Amniotic stem cell (primary cell): ENCODE measurements around the gene SBF1.
"Not testable (repeated sequence)": the region's sequence is repeated elsewhere in the genome, so short reads cannot be mapped to it uniquely, and the experiment has no call there.

ENCODE experiments used
- DNase-seq: peaks from one replicate; lab custom pipeline; 2025; lab: John Stamatoyannopoulos, UW

The SBF1 gene

GRCh38 chr22:50422961-50423815 is 51.6 kb downstream of the SBF1 start:
- no peak for DNase-seq

DNA sequence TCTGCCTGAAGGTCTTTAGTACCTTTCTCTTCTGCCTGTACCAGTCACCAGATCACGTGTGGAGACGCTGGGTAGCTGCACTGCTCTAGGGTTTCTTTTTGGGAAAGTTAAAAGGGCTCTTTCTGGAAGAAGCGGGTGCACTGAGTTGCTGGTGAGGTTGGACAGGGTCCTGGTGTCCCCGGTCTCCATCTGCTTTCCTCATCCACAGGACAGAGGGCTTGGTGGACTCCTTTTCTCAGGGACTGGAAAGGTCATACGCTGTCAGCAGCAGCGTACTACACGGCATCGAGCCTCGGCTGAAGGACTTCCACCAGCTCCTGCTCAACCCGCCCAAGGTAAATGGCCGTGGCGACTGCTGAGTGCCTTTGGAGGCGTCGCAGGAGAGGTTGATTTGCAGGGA is 52.8 kb downstream of the SBF1 start:
- DNase-seq, result no peak

DNA sequence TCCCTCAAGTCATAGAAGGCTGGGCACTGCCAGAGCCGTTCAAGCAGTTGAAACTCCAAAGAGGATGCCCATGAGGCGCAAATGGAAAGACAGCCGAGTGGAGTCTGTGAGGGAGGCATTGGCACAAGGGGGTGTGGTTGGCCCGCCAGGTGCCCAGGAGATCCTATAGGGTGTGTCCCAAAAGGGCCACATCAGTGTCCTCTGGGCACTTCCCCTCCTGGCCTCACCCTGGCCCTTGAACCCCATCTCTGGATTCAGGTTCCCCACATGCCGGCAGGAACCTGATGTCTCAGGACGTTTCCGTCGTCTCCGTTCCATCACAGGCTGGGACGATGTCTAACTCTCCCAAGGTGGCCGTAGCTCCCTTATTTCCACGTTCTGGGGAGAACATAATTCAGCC is 54.3 kb downstream of the SBF1 start:
- DNase-seq, result no peak

DNA sequence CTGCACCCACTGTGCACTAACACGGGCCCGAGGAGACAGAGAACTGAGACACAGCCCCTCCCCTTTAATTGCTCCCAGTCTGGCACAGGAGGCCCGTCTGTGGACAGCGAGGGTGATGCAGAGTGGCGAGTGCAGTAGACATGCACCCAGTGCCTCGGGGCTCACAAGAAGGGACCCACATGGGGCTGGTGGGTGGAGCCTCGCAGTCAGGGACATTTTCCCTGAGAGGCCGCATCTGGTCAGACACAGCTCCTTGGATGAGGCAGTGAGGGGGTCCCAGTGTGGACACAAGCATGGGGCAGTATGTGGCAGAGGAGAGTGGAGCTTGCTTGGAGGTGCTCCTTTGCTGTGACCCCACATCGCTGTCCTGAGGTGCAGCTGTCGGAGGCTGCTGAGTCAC is 54.8 kb downstream of the SBF1 start:
- no peak for DNase-seq

DNA sequence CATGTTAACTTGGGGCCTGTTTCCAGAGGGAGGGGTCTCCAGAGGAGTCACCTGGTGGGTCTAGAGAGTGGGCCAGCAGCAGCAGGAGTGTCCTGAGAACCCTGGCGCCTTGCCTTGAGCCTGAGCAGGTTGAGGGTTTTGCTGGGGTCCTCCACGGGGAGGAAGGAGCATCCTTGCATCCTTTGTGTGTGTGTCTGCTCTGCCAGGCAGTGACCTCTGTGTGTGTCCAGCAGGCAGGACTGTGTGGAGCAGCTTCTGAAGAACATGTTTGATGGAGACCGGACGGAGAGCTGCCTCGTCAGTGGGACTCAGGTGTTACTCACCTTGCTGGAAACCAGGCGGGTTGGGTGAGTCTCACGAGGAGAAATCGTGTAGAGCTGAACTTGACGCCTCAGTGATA is 55.7 kb downstream of the SBF1 start:
- DNase-seq, result no peak

DNA sequence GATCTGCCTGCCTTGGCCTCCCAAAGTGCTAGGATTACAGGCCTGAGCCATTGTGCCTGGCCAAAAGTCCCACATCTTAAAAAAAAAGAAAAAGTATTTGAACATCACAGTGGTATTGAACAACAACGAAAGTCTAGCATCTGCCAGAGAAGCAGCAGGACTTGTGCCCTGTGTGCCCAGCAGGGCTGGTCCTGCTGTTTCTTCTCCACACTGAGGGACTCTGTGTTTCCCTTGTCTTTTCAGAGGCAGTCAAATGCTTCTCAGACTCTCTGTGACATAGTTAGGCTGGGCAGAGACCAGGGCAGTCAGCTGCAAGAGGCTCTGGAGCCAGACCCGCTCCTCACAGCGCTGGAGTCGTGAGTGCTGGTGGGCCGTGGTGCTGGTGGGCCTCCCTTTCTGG is 56.2 kb downstream of the SBF1 start:
- DNase-seq, result no peak

DNA sequence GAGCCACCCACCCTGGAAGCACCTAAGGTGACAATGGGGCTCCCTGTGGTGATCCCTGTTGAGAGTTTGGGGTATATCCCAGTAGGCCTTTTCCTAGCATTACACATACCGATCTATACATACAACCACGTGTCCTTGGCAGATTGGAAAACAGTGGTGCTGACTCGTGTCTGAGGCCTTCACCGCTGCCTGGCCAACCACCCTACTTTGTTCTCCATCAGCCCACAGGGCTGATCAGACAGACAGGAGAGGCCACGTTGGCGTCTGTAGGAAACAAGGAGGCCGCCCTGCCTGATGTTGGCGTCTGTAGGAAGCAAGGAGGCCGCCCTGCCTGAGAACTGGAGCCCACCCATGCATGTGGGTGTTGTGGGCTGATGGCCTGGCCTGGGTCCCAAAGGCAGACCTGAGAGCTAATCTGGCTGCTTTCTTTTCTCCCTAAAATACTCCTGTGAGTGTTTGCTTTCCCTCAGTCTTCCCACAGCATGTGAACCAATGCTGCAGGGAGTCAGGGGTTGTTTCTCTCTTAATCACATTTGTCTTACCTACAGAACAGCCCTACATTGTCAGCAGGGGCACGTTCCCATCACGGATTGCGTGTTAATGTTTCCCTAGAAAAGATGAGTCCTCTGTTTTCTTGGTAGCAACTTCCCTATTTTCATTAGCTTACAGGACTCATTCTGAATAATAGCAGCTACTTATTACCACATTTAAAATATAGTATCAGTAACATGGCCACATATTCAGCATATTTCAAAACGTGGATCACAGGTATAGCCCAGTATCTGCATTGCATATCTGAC is 57.2 kb downstream of the SBF1 start:
- DNase-seq, result no peak

DNA sequence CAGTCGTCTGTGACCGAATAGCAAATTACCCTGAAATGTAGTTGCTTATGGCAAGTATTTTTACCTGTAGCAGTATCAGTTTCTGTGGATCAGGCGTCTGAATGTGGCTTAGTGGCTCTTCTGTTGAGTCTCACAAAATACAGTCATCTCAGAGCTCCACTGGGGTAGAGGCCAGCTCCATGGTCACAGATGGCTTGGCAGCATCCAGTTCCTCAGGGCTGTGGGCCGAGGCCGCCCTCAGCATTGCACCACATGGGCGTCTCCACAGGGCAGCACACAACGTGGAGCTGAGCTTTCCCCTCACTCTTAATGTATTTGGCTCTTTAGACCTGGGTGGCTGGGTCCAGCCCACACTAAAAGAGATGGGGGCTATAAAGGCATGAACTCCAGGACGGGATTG is 57.8 kb downstream of the SBF1 start:
- no peak for DNase-seq

- no peak for DNase-seq
Observed at GRCh38 chr22:50415426-50415825, 59.4 kb downstream of the SBF1 start.

DNA sequence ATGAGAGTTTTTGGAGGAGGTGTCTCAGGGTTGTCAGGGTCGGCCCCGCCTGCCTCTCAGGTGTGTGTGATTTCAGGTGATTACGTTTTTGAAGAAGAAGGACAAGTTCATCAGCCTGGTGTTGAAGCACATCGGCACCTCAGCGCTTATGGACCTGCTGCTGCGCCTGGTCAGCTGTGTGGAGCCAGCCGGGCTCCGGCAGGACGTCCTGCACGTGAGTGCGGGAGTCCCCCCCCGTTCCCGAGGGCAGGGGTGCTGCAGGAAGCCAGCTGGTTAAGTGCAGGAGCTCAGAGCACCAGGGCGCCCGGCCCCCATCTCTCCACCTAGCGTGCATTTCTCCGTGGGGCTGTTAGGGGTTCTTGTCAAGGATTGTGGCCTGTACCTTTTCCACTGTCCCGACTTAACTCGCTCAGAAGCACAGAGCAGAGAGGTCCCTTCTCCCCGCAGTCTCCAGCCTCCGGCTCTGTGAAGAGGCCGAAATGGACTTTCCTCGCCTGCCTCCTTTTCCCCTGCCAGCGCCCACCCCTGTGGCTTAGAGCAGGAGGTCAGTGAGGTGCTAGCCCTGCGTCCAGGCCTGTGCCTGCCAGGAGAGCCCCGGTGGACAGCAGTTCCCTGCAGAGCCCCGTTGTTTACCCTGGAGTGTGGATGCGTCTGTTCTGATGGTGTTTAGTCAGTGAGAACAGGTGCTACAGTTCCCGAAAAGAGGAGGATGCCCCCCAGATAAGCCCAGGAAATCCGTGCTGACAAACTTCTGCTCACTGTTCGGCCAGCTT is 60.2 kb downstream of the SBF1 start:
- DNase-seq, result no peak

- DNase-seq, result not testable (repeated sequence)
Observed at GRCh38 chr22:50408954-50409353, 65.9 kb downstream of the SBF1 start.

DNA sequence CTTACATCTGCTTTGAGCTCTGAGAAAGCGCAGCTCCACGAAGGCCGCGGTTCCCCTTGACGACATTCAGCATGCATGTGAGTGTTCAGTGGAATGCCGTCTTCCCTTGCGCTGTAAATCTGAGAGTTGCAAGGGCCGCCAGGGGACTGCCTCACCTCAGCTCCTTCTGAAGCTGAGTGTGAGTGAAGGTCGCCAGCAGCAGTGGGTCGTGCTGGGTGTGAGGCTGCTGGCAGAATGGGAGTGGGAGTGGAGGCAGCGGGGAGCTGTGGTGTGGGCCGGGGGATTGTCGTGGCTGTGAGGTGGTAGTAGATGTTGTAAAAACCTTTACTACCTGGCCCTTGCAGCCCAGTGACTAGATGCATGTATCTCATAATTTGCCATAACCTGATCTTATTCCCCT is 66.5 kb downstream of the SBF1 start:
- DNase-seq, result no peak

DNA sequence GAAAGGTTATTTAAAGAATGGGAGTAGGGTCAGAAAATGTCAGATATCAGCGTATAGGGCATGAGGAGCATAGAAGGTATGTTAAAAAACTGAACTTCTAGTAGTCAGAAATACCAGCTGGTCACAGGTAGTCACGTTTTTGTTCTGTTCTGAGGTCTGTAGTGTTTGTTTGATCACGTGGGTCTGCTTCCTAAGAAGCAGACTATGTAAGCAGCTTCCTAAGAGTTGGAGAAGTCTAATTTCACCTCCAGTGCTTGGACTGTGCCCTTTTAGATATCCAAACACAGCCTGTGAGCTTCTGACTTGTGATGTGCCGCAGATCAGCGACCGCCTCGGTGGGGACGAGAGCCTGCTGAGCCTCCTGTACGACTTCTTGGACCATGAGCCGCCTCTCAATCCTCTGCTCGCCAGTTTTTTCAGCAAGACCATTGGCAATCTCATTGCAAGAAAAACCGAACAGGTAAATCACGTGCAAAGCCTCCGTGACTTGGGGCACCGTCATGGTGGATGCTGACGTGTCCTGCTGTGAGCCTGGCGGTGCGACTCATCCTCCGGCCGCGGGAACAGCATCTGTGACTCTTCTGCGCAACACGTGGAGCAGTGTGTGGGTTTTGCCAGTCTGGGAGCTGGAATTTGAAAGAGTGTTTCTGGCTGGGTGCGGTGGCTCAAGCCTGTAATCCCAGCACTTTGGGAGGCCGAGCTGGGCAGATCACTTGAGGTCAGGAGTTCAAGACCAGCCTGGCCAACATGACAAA is 68.2 kb downstream of the SBF1 start:
- DNase-seq, result no peak

DNA sequence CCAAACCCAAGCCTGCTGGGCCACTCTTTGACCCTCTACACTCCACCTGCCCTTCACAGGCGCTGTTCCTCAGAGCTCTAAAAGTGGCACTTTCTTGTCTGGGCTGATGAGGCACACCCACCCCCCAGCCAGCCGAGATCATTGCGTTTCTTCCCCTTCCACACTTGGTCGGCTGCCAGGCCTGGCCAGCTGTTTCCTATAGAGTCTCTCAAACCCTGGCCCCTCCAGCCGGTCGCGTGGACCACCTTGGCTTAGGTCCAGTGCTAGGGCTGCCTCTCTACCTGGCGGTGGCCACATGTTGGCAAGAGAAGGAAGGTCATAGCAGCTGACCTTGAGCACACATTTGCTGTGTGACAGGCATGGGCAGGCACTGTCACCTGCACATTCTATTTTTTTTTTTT is 71.1 kb downstream of the SBF1 start:
- DNase-seq, result no peak

DNA sequence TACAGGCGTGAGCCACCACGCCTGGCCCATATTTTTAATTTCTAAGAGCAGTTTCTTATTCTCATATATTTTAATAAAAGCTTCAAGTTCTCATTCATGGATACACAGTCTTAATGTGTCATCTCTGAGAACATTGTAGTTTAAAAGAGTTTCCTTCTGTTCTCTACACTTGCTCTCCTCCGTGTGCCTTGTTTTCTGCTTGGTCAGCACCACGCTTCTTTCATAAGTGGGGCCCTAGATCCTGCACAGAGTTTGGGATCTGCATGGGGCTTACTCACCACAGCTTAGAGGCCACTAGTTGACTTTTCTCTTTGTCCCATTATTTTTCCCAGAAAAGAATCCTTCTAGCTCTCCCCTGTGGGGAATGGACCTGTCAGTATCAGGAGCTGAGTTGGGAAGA is 72.9 kb downstream of the SBF1 start:
- no peak for DNase-seq

DNA sequence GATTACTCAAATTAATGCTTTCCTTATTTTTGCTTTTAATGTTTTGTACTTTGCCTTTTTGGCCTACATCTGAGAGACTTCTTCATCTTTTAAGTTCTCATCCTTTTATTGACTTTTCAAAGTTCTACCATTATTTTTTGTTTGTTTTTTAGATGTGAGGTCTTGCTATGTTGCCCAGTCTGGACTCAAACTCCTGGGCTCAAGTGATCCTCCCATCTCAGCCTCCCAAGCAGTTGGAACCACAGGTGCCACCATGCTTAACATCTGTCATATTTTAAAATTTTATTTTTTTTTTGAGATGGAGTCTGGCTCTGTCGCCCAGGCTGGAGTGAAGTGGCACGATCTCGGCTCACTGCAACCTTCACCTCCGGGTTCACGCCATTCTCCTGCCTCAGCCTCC is 73.9 kb downstream of the SBF1 start:
- no peak for DNase-seq

GRCh38 chr22:50400406-50400805 is 74.4 kb downstream of the SBF1 start:
- DNase-seq, result no peak

DNA sequence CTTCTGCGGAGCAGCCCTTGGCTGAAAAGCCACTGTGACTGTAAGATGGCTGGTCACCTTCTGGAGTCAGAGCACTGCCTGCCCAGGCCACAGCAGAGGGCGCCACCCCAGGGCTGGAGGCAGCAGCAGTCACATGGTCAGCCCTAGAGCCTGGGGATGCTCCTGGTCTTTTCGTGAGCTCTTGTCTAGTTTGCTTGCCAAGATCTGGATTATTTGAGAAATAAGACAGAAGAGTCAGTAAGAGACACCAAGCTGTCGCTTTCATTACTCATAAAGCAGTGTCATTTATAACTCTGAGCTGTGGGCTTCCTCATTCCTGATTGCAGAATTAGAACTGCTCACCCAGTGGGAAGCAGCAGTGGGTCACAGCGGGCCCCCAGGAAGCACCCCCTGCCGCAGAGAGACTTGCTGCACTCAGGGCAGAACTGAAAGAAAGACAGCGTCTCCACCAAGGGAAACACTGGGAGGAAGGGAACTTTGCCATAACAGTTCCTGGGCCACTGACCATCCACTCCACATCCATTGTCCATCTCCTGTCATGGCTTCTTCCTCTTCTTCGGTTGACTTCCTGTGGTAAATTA is 75.0 kb downstream of the SBF1 start:
- DNase-seq, result no peak

DNA sequence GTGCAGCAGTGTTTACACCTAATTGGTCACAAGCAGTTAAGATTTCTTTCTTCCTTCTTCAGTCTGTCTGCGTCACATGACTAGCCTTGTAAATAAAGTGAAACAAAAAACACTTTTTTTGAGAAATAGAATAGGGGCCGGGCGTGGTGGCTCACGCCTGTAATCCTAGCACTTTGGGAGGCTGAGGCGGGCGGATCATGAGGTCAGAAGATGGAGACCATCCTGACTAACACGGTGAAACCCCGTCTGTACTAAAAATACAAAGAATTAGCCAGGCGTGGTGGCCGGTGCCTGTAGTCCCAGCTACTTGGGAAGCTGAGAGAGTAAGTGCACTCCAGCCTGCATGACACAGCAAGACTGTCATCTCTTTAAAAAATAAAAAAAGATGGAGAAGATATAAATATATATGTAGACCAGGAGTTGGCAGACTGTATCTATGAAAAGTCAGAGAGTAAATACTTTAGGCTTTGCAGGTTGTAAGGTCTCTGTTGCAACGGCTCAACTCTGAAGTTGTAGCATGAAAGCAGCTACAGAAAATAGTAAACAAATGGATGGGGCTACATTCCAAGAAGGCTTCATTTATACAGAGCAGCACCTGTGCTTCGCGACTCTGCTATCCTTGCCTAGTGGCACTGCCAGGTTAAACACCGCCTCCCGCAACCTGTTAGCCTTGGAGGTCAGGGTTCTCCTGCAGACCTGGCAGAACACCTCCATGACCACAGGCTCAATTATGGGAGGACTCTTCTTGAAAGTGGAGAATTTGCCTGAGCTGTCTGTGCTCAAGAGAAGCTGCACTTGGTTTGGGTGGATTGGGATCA is 75.8 kb downstream of the SBF1 start:
- DNase-seq, result no peak

DNA sequence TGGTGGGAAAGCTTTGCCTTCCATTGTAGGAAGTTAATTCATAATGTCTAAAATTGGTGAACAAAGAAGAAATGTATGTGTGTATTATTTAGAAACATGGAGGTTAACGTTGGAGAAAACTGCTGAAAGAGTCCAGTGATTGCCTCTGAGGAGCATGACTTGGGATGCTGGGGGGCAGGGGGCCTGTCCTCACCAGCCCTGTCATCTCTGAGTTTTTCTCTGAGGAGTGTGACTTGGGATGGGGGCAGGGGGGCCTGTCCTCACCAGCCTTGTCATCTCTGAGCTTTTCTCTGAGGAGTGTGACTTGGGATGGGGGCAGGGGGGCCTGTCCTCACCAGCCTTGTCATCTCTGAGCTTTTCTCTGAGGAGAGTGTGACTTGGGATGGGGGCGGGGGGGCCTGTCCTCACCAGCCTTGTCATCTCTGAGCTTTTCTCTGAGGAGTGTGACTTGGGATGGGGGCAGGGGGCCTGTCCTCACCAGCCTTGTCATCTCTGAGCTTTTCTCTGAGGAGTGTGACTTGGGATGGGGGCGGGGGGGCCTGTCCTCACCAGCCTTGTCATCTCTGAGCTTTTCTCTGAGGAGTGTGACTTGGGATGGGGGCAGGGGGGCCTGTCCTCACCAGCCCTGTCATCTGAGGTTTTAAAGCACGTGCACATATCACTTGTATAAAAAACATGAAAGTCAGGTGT is 77.3 kb downstream of the SBF1 start:
- not testable (repeated sequence) for DNase-seq
